Stimulated activated memory B cell treated with anti-CD40 and anti-IgM and Interleukin-4, amounts not matched to agents 10 μg/mL and 1 μg/mL and 100 μg/mL, for 72 hours (primary cell): ENCODE measurements around the gene TIMM13.
"Not testable (repeated sequence)": the region's sequence is repeated elsewhere in the genome, so short reads cannot be mapped to it uniquely, and the experiment has no call there.

Experiments used
- ATAC-seq: fragments of 150-1000 bp; cut with Tn5 transposase; 2 replicates; pipeline ENCODE4 v1.10.0; 2021
- H3K27ac Mint-ChIP-seq: one replicate; pipeline ENCODE4 v1.8.0; 2022; ENCODE audit warnings: mild to moderate bottlenecking, mixed read lengths
- H3K27me3 Mint-ChIP-seq: one replicate; pipeline ENCODE4 v1.8.0; 2022; ENCODE audit warnings: mixed read lengths
- H3K36me3 Mint-ChIP-seq: one replicate; pipeline ENCODE4 v1.8.0; 2022; ENCODE audit warnings: mixed read lengths
- H3K4me1 Mint-ChIP-seq: one replicate; pipeline ENCODE4 v1.8.0; 2022; ENCODE audit warnings: mixed read lengths
- H3K4me3 Mint-ChIP-seq: one replicate; pipeline ENCODE4 v1.8.0; 2022; ENCODE audit warnings: mild to moderate bottlenecking, moderate library complexity, mixed read lengths
- H3K9me3 Mint-ChIP-seq: one replicate; pipeline ENCODE4 v1.8.0; 2022; ENCODE audit warnings: mixed read lengths

The TIMM13 gene

DNA sequence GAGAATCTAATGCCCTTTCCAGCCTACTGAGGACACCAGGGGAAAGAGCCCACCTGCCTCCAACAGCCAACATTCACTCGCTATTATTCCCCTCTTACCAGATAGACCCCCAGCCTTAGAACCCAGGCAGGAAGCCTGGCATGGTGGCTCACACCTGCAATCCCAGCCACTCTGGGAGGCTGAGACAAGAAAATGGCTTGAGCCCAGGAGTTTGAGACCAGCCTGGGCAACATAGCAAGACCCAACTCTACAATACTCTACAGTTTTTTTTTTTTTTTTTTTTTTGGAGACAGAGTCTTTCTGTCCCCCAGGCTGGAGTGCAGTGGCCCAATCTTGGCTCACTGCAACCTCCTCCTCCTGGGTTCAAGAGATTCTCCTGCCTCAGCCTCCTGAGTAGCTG lies 32.9 kb upstream of the TIMM13 start:
- Mint-ChIP-seq H3K4me3 (no peak overlapping the region), H3K9me3 (no peaks in the 10 kb centered on the region), H3K27ac (no peak overlapping the region), H3K36me3 (no peaks in the 10 kb centered on the region), H3K4me1 (peaks cover 28% of the 10 kb centered on the region), H3K27me3 (peaks cover 21% of the 10 kb centered on the region)
- ATAC-seq, result no peak

DNA sequence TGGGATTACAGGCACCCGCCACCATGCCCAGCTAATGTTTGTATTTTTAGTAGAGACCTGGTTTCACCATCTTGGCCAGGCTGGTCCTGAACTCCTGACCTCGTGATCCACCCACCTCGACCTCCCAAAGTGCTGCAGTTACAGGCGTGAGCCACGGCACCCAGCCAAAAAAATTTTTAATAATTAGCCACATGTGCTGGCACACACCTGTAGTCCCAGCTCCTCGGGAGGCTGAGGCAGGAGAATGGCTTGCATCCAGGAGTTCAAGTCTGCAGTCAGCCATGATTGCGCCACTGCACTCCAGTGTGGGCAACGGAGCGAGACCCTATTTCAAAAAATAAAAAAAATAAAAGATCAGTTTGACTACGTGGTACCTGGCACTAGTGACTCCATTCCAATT lies 31.4 kb upstream of the TIMM13 start:
- not testable (repeated sequence) for H3K36me3 Mint-ChIP-seq, ATAC-seq, H3K9me3 Mint-ChIP-seq, H3K27ac Mint-ChIP-seq, H3K4me3 Mint-ChIP-seq
- H3K27me3 Mint-ChIP-seq, result peaks cover 21% of the 10 kb centered on the region
- peaks cover 41% of the 10 kb centered on the region for H3K4me1 Mint-ChIP-seq

DNA sequence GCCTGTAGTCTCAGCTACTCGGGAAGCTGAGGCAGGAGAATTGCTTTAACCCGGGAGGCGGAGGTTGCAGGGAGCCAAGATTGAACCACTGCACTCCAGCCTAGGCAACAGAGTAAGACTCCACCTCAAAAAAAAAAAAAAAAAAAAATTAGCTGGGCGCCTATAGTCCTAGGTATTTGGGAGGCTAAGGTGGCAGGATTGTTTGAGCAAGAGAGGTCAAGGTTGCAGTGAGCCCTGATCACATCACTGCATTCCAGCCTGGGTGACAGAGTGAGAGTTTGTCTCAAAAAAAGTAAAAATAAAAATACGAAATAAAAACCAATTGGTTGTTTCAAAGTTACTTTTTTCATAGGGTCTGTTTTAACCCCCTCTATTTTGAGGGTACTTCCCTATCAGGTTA lies 30.7 kb upstream of the TIMM13 start:
- H3K27me3 Mint-ChIP-seq, result peaks cover 21% of the 10 kb centered on the region
- no peak for ATAC-seq
- H3K27ac Mint-ChIP-seq, result no peak overlapping the region
- no peaks in the 10 kb centered on the region for H3K36me3 Mint-ChIP-seq
- peaks cover 48% of the 10 kb centered on the region for H3K4me1 Mint-ChIP-seq
- H3K9me3 Mint-ChIP-seq, result no peaks in the 10 kb centered on the region
- no peak overlapping the region for H3K4me3 Mint-ChIP-seq

DNA sequence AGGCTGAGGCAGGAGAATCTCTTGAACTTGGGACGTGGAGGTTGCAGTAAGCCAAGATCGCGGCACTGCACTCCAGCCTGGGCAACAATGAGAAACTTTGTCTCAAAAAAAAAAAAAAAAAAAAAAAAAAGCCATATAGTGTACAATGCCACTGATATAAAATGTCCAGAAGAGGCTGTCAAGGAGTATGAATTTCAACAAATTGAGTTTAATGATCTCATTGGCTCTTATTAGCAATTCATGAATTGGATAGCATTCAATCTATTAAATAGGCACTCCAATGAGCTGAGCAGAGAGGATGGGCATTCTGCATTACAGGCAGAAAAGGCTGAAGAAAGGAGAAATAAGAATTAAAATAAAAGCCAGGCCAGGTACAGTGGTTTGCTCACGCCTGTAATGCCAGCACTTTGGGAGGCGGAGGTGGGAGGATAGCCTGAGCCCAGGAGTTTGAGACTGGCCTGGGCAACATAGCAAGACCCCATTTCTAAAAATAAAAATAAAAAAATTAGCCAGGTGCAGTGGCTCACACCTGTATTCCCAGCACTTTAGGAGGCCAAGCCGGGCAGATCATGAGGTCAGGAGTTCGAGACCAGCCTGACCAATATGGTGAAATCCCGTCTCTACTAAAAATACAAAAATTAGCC lies 30.1 kb upstream of the TIMM13 start:
- Mint-ChIP-seq H3K4me1 (peaks cover 52% of the 10 kb centered on the region), H3K27ac (peak overlapping the region; percentile 86), H3K27me3 (peaks cover 21% of the 10 kb centered on the region), H3K9me3 (no peaks in the 10 kb centered on the region), H3K36me3 (no peaks in the 10 kb centered on the region), H3K4me3 (peak overlapping the region; percentile 81)
- ATAC-seq, result no peak

DNA sequence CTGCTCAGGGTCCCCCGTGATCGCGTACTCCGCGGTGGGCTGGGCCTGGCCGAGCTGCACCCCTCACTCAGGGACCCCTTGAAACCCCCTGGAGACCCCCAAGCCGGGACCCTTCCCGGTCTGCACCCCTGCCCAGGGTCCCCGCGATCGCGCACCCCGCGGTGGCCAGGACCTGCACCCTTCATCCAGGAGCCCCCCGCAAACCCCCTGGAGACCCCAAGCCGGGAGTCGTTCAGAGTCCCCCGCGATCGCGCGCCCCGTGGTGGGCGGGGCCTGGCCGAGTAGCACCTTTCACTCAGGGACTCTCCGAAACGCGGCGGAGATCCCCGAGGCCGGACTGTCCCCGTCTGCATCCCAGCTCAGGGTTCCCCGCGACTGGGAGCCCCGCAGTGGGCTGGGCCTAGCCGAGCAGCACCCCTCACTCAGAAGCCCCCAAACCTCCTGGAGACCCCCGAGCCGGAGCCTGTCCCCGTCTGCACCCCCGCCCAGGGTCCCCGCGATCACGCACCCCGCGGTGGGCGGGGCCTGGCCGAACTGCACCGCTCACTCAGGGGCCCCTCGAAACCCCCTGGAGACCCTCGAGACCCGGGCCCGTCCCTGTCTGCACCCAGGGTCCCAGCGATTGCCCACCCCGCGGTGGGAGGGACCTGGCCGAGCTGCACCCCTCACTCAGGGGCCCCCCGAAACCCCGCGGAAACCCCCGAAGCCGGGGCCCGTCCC lies 28.6 kb upstream of the TIMM13 start:
- peaks cover 8% of the 10 kb centered on the region for H3K27me3 Mint-ChIP-seq
- H3K4me1 Mint-ChIP-seq, result peaks cover 43% of the 10 kb centered on the region
- no peaks in the 10 kb centered on the region for H3K9me3 Mint-ChIP-seq
- H3K27ac Mint-ChIP-seq, result peak overlapping the region; percentile 86
- ATAC-seq, result peak; percentile 56
- no peaks in the 10 kb centered on the region for H3K36me3 Mint-ChIP-seq
- peak overlapping the region; percentile 88 for H3K4me3 Mint-ChIP-seq

DNA sequence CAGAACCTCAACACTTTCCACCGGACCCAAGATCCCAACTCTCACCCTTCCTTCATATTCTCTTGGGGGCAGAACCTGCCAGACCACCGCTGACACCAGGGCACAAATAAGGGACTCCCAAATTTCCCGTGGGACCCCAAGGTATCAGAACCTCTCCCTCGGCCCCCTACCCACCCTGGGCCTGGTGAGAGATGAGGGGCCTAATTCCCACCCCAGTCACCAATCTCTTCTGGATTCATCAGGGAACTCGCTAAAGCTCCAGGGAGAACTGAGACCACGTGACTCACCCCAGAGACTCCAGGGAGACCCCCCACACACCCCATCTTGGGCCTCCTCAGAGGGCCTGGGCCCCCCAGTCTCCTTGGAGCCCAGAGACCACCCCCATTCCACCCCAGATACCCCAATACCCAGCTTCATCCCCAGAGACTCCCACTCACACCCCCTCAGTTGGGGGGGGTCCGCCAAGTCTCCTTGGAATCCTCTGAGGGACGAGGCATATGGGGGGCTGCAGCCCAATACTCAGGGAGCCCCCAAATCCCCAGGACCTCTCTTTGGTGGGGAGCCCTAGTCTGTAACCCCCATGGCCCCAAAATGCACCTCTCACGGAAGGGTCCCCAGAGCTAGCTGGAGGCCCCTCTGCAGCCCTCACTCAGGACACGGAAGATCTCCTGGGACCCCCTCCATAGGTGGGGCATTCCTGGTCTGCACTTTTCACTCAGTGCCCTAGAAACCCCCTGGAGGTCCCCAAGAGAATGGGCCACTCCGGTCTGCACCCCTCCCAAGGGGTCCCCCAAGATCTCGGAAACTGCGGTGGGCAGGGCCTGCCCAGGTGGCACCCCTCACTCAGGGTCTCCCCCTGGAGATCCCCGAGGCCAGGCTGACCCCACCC lies 27.8 kb upstream of the TIMM13 start:
- no peaks in the 10 kb centered on the region for H3K36me3 Mint-ChIP-seq
- peak overlapping the region; percentile 88 for H3K4me3 Mint-ChIP-seq
- H3K9me3 Mint-ChIP-seq, result no peaks in the 10 kb centered on the region
- H3K27ac Mint-ChIP-seq, result peak overlapping the region; percentile 86
- peaks cover 43% of the 10 kb centered on the region for H3K4me1 Mint-ChIP-seq
- H3K27me3 Mint-ChIP-seq, result peaks cover 4% of the 10 kb centered on the region
- ATAC-seq, result no peak

DNA sequence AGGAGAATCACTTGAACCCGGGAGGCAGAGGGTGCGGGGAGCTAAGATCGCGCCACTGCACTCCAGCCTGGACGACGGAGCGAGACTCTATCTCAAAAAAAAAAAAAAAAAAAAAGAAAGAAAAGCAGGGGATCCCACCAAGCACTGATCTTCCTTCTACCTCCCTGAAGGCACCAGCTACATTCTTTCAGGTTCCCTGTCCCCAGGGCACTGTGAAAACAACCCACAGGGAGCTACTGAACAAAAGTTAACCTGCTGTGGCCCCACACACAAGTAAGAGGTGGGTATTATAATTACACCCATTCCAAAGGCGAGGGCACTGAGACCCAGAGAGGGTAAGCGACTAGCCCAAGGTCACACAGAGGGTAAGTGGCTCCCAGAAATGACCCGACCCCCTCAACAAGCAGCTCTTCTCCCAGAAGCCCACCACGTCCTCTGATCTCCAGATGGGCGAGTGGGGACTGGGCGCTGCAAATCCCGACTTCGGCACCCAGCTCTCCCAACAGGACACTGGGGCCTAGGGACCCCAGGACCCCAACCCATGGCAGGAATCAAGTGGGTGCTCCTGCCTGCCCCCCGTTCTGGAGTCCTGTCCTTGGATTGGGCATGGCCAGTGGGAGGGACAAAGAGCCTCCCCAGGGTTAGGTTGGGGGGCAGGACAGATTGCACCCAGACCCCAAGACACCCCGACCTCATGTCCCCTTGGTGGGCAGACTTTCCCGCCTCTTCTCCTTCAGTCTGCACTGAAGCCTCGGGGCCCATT lies 27.0 kb upstream of the TIMM13 start:
- Mint-ChIP-seq H3K4me3 (peak overlapping the region; percentile 88), H3K27me3 (no peaks in the 10 kb centered on the region), H3K27ac (peak overlapping the region; percentile 86), H3K36me3 (no peaks in the 10 kb centered on the region), H3K9me3 (no peaks in the 10 kb centered on the region), H3K4me1 (peaks cover 43% of the 10 kb centered on the region)
- no peak for ATAC-seq

DNA sequence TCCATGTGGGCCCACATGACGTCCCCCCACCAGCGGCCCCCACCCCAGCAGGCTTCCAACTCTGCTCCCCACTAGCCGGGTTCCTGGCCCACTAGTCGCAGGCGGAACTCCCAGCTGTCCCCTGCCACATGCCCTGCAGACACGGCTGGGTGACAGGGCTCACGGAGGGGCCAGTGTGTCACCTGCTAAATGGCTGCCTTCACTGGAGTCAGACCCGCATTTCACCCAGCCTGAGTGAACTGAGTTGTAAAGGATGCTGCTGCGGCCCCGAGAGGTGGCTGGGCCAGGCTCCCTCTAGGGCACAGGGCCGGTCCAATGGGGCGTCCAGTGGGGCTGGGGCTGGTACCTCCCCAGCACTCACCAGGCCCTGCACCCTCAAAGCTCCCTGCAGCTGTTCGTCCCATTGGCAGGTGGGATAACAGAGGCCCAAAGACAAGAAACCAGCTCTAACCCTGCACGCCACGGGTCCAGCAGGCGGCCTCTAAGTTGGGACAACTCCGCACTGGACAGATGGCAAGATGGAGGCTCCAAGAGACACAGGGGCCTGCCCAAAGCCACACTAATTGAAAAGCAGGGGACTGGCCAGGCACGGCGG lies 26.1 kb upstream of the TIMM13 start:
- no peak for ATAC-seq
- H3K4me1 Mint-ChIP-seq, result peaks cover 43% of the 10 kb centered on the region
- H3K27ac Mint-ChIP-seq, result peak overlapping the region; percentile 70
- peaks cover under 1% of the 10 kb centered on the region for H3K36me3 Mint-ChIP-seq
- H3K9me3 Mint-ChIP-seq, result no peaks in the 10 kb centered on the region
- no peaks in the 10 kb centered on the region for H3K27me3 Mint-ChIP-seq
- no peak overlapping the region for H3K4me3 Mint-ChIP-seq

DNA sequence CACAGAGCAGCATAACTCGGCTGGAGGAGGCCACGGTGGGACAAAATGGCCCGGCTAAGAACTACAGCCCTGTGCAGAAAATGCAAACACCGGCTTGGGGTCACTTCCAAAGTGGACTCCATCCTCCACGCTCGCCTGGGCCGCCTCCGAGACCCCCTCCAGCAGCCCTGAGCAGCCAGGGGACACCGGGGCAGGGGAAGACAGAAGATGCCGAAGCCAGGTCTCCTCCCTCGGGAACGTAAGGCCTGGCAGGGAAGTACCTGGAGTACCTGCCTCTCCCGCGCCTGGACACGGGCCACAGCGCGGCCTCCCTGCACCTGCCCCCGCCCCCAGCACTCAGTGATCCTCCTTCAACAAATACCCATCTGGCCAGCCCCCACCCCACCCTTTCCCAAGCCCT lies 24.4 kb upstream of the TIMM13 start:
- Mint-ChIP-seq H3K36me3 (peaks cover 7% of the 10 kb centered on the region), H3K27ac (no peak overlapping the region), H3K4me3 (no peak overlapping the region), H3K4me1 (peaks cover 41% of the 10 kb centered on the region), H3K27me3 (no peaks in the 10 kb centered on the region), H3K9me3 (no peaks in the 10 kb centered on the region)
- no peak for ATAC-seq

DNA sequence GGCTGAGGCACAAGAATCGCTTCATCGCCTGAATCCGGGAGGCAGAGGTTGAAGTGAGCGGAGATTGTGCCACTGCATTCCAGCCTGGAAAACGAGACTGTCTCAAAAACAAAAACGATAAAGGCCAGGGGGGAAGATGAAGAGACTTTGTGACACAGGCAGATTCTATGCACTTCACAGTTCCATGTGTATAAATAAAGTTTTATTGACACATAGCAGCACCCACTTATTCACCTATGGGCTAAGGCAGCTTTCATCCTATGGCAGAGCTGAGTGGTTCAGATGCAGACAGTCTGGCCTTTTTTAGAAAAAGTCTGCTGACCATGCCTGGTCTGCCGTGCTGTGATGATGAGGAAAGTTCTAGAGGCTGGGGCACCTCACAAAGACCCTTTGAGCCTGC lies 23.8 kb upstream of the TIMM13 start:
- Mint-ChIP-seq H3K27me3 (no peaks in the 10 kb centered on the region), H3K4me3 (no peak overlapping the region), H3K9me3 (no peaks in the 10 kb centered on the region), H3K36me3 (peaks cover 7% of the 10 kb centered on the region), H3K27ac (no peak overlapping the region), H3K4me1 (peaks cover 47% of the 10 kb centered on the region)
- ATAC-seq, result no peak

DNA sequence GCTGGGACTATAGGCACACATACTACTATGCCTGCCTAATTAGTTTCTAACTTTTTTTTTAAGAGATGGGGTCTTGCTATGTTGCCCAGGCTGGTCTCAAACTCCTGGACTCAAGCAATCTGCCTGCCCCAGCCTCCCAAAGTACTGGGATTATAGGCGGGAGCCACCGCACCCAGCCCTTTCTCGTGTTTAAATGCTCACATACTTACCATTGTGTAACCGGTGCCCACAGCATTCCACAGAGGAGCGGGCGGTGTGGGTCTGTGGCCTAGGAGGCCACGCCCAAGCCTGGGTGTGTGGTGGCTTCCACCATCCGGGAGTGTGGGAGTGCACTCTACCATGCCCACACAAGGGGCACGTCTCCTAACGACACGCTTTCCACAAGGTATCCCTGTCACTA lies 21.6 kb upstream of the TIMM13 start:
- Mint-ChIP-seq H3K27ac (no peak overlapping the region), H3K27me3 (no peaks in the 10 kb centered on the region), H3K9me3 (no peaks in the 10 kb centered on the region), H3K36me3 (peaks cover 14% of the 10 kb centered on the region), H3K4me3 (no peak overlapping the region), H3K4me1 (peaks cover 34% of the 10 kb centered on the region)
- no peak for ATAC-seq

DNA sequence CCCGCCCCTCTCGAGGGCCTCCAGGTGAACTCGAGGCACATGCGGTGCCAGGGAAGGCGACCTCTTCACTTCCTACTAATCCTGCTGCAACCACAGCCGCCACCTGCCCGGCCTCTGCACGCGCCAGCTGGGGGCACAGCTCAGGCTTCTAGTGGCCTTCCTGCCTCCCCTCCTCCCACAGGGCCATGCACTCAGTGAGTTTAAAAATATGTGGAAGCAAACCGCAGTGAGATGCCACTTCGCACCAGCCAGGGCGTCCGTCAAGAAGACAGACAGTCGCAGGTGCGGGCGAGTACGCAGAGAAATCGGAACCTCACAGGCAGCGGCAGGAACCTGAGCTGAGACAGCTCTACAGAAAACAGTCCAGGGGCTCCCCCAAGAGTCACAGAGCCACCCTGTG lies 19.0 kb upstream of the TIMM13 start:
- ATAC-seq, result peak; percentile 79
- no peaks in the 10 kb centered on the region for H3K27me3 Mint-ChIP-seq
- H3K4me1 Mint-ChIP-seq, result peaks cover 15% of the 10 kb centered on the region
- peak overlapping the region; percentile 68 for H3K4me3 Mint-ChIP-seq
- peak overlapping the region; percentile 87 for H3K27ac Mint-ChIP-seq
- no peaks in the 10 kb centered on the region for H3K9me3 Mint-ChIP-seq
- H3K36me3 Mint-ChIP-seq, result peaks cover 25% of the 10 kb centered on the region

DNA sequence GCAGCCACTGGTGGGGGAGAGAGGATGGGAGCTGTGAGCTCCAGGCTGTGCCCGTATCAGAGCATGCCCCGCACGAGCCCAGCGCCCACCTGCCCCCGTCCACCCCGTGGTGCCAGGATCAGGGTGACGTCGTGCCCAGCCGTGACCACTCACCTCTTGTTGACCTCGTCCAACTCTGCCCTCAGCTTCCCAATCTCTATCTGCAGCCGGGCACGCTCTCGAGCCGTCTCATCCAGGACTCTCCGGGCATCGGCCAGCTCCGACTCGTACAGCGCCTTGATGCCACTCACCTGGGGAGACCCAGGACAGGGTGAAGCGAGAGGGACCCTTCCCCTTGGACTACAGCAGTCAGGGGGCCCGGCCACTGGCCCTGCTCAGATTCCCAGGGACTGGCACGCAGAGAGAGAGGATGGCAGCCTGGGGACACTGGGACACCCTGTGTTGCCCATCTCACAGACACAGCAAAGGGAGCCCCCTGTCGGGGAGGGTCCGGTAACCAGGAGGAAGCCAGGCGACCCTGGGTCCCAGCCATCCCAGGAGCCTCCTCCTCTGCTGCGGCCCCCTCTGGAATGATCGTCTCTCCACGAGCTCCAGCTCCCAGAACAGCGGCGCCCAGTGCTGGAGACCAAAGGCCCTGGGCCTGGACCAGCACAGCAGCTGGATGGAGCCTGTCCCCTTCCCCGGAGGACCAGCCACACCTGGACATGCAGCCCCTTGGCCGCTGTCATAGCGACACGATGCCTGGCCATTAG lies 17.0 kb upstream of the TIMM13 start:
- H3K36me3 Mint-ChIP-seq, result peaks cover 38% of the 10 kb centered on the region
- H3K4me3 Mint-ChIP-seq, result no peak overlapping the region
- no peaks in the 10 kb centered on the region for H3K27me3 Mint-ChIP-seq
- no peaks in the 10 kb centered on the region for H3K9me3 Mint-ChIP-seq
- no peak for ATAC-seq
- no peak overlapping the region for H3K27ac Mint-ChIP-seq
- peaks cover 15% of the 10 kb centered on the region for H3K4me1 Mint-ChIP-seq

DNA sequence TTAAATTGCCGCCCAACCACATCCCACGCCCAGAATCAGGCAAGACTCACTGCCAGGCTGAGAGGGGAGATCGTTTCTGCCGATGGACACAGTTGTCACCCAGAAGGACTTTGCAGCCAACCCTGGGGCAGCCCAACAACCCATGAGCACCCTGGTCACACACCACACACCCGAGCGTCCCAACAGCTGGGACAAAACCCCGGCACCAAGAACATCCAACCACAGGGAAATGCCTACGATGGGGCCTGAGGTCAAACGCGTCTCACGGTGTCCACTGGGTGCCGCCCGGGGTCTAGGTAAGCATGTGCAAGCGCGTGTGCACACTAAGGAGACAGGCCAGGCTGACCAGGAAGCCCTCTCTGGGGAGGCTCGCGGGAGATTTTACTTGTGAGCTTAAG lies 16.4 kb upstream of the TIMM13 start:
- ATAC-seq, result no peak
- Mint-ChIP-seq H3K36me3 (peaks cover 38% of the 10 kb centered on the region), H3K4me3 (no peak overlapping the region), H3K27me3 (no peaks in the 10 kb centered on the region), H3K4me1 (peaks cover 15% of the 10 kb centered on the region), H3K27ac (no peak overlapping the region), H3K9me3 (no peaks in the 10 kb centered on the region)
